ENCODE data around the gene CD9. TPM values are rescaled to one million over a fixed set of nuclear protein-coding genes. Genes with fewer than 3 reads are reported as not detected.
"Not testable (repeated sequence)": the region's sequence is repeated elsewhere in the genome, so short reads cannot be mapped to it uniquely, and the experiment has no call there.

CD9 gene
- total RNA-seq, 4 donors from 2014 or later, result 464 to 1,007 (median 773) TPM

- Histone ChIP-seq H3K9me3 (no peaks in the 10 kb centered on the region), H3K27ac (peak overlapping the region in 3 of 4 donors; percentile 57 to 78 (median 73)), H3K4me1 (peaks cover 20 to 62% (median 28%) of the 10 kb centered on the region in 3 donors), H3K4me3 (no peak overlapping the region), H3K36me3 (no peaks in the 10 kb centered on the region), H3K27me3 (no peaks in the 10 kb centered on the region)
- TF ChIP-seq, protein P1, sequence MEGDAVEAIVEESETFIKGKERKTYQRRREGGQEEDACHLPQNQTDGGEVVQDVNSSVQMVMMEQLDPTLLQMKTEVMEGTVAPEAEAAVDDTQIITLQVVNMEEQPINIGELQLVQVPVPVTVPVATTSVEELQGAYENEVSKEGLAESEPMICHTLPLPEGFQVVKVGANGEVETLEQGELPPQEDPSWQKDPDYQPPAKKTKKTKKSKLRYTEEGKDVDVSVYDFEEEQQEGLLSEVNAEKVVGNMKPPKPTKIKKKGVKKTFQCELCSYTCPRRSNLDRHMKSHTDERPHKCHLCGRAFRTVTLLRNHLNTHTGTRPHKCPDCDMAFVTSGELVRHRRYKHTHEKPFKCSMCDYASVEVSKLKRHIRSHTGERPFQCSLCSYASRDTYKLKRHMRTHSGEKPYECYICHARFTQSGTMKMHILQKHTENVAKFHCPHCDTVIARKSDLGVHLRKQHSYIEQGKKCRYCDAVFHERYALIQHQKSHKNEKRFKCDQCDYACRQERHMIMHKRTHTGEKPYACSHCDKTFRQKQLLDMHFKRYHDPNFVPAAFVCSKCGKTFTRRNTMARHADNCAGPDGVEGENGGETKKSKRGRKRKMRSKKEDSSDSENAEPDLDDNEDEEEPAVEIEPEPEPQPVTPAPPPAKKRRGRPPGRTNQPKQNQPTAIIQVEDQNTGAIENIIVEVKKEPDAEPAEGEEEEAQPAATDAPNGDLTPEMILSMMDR (IDR thresholded peaks at IDR 0.05), result no peak
- TF ChIP-seq POLR2A (IDR thresholded peaks at IDR 0.05), result no peak
- DNase-seq, result no peak
- WGBS, 2 donors, result 48 to 67% methylated on average over 6 to 8 of the region's 8 CpGs
- intact Hi-C loops (cut with DNase I), result no loop called here
These were observed 12.0 kb upstream of the CD9 start for GRCh38 chr12:6187948-6188793.

- Histone ChIP-seq H3K9me3 (no peaks in the 10 kb centered on the region), H3K27ac (peak overlapping the region in 2 of 4 donors; percentile 57 to 73), H3K4me1 (peaks cover 13 to 59% (median 20%) of the 10 kb centered on the region in 3 donors), H3K4me3 (no peak overlapping the region), H3K36me3 (no peaks in the 10 kb centered on the region), H3K27me3 (no peaks in the 10 kb centered on the region)
- WGBS, 2 donors, result 50 to 55% methylated on average over 2 of the region's 5 CpGs
- intact Hi-C loops (cut with DNase I), result no loop called here
- TF ChIP-seq, protein P1 (IDR thresholded peaks at IDR 0.05), result no peak
- no peak for TF ChIP-seq POLR2A (IDR thresholded peaks at IDR 0.05)
- no peak for DNase-seq
These were observed 11.2 kb upstream of the CD9 start for GRCh38 chr12:6189028-6189427.

DNA sequence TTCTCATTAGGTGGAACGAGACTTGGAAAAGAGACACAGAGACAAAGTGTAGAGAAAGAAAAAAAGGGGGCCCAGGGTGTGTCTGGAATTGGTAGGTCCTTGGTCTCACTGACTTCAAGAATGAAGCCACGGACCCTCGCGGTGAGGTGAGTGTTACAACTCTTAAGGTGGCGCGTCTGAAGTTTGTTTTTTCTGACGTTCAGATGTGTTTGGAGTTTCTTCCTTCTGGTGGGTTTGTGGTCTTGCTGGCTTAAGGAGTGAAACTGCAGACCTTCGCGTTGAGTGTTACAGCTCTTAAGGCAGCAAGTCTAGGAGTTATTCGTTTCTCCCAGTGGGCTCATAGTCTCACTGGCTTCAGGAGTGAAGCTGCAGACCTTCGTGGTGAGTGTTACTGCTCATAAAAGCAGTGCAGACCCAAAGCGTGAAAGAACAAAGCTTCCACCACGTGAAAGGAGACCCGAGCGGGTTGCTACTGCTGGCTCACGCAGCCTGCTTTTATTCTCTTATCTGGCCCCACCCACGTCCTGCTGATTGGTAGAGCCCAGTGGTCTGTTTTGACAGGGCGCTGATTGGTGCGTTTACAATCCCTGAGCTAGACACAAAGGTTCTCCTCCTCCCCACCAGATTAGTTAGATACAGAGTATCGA is 10.1 kb upstream of the CD9 start:
- H3K36me3 ChIP-seq; H3K27ac ChIP-seq; H3K9me3 ChIP-seq; H3K27me3 ChIP-seq; DNase-seq; intact Hi-C loops (cut with DNase I); H3K4me3 ChIP-seq: not testable (repeated sequence)
- 71 to 78% methylated on average over 16 to 17 of the region's 20 CpGs for WGBS, 2 donors
- H3K4me1 ChIP-seq, result peaks cover 8 to 60% (median 16%) of the 10 kb centered on the region in 3 donors

DNA sequence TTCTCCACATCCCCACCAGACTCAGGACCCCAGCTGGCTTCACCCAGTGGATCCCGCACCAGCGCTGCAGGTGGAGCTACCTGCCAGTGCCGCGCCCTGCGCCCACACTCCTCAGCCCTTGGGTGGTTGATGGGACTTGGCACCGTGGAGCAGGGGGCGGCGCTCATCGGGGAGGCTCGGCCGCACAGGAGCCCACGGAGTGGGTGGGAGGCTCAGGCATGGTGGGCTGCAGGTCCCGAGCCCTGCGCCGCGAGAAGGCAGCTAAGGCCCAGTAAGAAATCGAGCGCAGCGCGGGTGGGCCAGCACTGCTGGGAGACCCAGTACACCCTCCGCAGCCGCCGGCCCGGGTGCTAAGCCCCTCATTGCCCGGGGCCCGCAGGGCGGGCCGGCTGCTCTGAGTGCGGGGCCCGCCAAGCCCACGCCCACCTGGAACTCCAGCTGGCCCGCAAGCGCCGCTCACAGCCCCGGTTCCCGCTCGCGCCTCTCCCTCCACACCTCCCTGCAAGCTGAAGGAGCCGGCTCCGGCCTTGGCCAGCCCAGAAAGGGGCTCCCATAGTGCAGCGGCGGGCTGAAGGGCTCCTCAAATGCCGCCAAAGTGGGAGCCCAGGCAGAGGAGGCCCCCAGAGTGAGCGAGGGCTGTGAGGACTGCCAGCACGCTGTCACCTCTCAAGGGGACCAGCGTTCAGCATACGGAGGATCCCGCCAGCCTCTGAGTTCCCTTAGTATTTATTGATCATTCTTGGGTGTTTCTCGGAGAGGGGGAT is 9.3 kb upstream of the CD9 start:
- intact Hi-C loops (cut with DNase I); DNase-seq; H3K9me3 ChIP-seq; H3K27me3 ChIP-seq; H3K4me3 ChIP-seq; H3K36me3 ChIP-seq; H3K27ac ChIP-seq: not testable (repeated sequence)
- peaks cover 8 to 66% (median 23%) of the 10 kb centered on the region in 3 donors for H3K4me1 ChIP-seq
- 88% methylated on average over 3 of the region's 49 CpGs; no CpG with 5 or more reads in 1 of the 2 donors for WGBS, 2 donors

DNA sequence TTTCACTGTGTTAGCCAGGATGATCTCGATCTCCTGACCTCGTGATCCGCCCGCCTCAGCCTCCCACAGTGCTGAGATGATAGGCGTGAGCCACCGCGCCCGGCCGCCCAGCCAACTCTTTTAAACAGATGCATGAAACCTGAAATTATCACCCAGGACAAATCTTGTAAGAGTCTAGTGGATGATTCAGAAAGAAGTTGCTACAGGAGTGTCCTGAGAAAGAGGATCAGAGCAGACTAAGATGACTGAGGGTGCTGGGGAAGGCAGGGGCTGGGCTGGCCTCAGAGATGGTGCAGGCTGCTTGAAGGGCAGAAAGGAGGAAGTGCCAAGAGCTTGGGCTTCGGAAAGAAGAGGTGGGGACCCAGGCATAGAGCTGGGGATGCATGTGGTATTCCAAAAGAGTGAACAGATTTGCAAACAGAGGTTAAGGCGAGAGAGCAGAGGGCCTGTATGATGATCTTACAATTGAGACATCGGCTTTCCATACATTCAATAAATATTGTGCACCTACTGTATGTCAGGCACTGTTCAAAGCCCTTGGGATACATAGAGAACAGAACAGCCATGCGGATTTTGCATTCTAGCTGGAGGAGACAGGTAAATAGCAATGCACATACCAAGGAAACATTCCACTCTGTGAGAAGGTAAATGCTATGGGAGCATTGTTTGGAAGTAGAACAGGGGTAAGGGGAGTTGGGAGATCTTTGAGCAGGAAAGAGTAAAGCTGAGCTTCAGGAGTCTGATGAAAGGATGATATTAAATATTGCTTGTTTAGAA is 7.4 kb upstream of the CD9 start:
- H3K4me3 ChIP-seq, result no peak overlapping the region
- WGBS, 2 donors, result 78 to 88% methylated on average over 4 to 13 of the region's 13 CpGs
- H3K27me3 ChIP-seq, result no peaks in the 10 kb centered on the region
- intact Hi-C loops (cut with DNase I), result no loop called here
- peaks cover 8 to 66% (median 23%) of the 10 kb centered on the region in 3 donors for H3K4me1 ChIP-seq
- no peaks in the 10 kb centered on the region for H3K9me3 ChIP-seq
- H3K27ac ChIP-seq, result no peak overlapping the region
- H3K36me3 ChIP-seq, result no peaks in the 10 kb centered on the region
- TF ChIP-seq POLR2A (IDR thresholded peaks at IDR 0.05), result no peak
- DNase-seq, result no peak

Measured in esophagus squamous epithelium (tissue), 5 donors.